Measurements from ENCODE around the gene MED27. TPM values are rescaled to one million over a fixed set of nuclear protein-coding genes. Genes with fewer than 3 reads are reported as not detected.
A peak's percentile ranks its signal among the peaks of the same experiment; 100 is the strongest.

Gene MED27
- total and polyA plus RNA-seq, 2 of the 8 experiments (the other 6 are each of a cell fraction or from before 2014, with no cell fraction given) = 29.9 to 56.5 TPM

DNA sequence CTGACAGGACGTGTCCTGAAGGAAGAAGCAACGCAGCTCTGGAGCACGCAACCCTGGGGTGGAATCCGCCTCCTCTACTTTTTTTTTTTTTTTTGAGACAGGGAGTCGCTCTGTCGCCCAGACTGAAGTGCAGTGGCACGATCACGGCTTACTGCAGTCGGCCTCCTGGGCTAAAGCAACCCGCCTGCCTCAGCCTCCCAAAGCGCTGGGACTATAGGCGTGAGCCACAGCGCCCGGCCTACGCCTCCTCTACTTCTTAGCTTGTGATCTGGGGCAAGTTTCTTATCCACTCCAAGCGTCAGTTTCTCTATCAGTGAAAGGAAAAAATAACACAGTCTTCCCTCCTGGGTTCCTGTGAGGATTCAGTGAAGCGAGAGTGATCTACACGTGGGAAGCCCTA, 243.6 kb downstream of the MED27 start:
- H3K4me2 ChIP-seq (ENCODE audit: insufficient read depth in 1 of 2, low read depth in 2 of 2, low read length in 2 of 2) = no peak overlapping the region
- no peak overlapping the region for H3K9ac ChIP-seq (replicated peaks in 1 of 4; ENCODE audit: extremely low read depth in 1 of 4, low read depth in 3 of 4, low read length in 3 of 4)
- H3K56ac ChIP-seq (replicated peaks; ENCODE audit: insufficient read length, low read depth, low read length) = no peak overlapping the region
- H3K4me3 ChIP-seq (ENCODE audit: extremely low read depth in 1 of 4, insufficient read depth in 2 of 4, low read depth in 3 of 4, low read length in 4 of 4) = no peak overlapping the region
- FAIRE-seq (no peak), DNase-seq (ENCODE audit: low read depth in 1 of 2, low spot score in 2 of 2) (no peak)
- no peaks in the 10 kb centered on the region for H3K79me2 ChIP-seq (ENCODE audit: control insufficient read depth in 1 of 2, insufficient read depth in 2 of 2, low read length in 2 of 2)
- H4K5ac ChIP-seq (ENCODE audit: insufficient read length, low read depth, low read length) = no peak overlapping the region
- H2AK5ac ChIP-seq (ENCODE audit: low read depth, low read length) = no peak overlapping the region
- no peak overlapping the region for H3K4ac ChIP-seq (replicated peaks; ENCODE audit: insufficient read length, low read depth, low read length)
- no peak overlapping the region for H3K14ac ChIP-seq (ENCODE audit: insufficient read length)
- H2BK5ac ChIP-seq (ENCODE audit: low read depth, low read length) = no peak overlapping the region
- no peaks in the 10 kb centered on the region for H3K79me1 ChIP-seq (ENCODE audit: low read depth, low read length)
- peaks cover 0 to 3% (median 0%) of the 10 kb centered on the region in 4 experiments; a peak in 2 of 7 replicates for H3K4me1 ChIP-seq (replicated peaks in 1 of 4; ENCODE audit: control insufficient read depth in 3 of 4, insufficient read depth in 4 of 4, low read length in 3 of 4)
- no peak overlapping the region for H2AFZ ChIP-seq (ENCODE audit: low read length)
- no peaks in the 10 kb centered on the region for H4K20me1 ChIP-seq (replicated peaks in 1 of 2; ENCODE audit: control insufficient read depth in 1 of 2, insufficient read depth in 2 of 2, low read length in 2 of 2)
- H4K91ac ChIP-seq (replicated peaks; ENCODE audit: insufficient read length, low read length) = no peak overlapping the region
- no peaks in the 10 kb centered on the region for H3K36me3 ChIP-seq (ENCODE audit: control insufficient read depth in 2 of 4, insufficient read depth in 4 of 4, low read length in 3 of 4)
- no peaks in the 10 kb centered on the region for H3K27me3 ChIP-seq (replicated peaks in 1 of 4; ENCODE audit: control insufficient read depth in 3 of 4, extremely low read depth in 1 of 4, insufficient read depth in 3 of 4, low read length in 3 of 4)
- H2BK20ac ChIP-seq (ENCODE audit: low read length) = no peak overlapping the region
- no peak overlapping the region for H3K18ac ChIP-seq (ENCODE audit: extremely low read depth, low read length)
- peaks cover 0 to 6% of the 10 kb centered on the region in 2 experiments; a peak in 2 of 4 replicates for H3K9me3 ChIP-seq (ENCODE audit: insufficient read depth in 2 of 2, low read depth in 1 of 2, low read length in 1 of 2)
- 0 out of 2 replicates have a peak overlapping the region, but pooled peaks have one; percentile 29 for H4K8ac ChIP-seq (ENCODE audit: extremely low read depth, insufficient read depth, low read length)
- no peak overlapping the region for H2BK120ac ChIP-seq (replicated peaks; ENCODE audit: low read depth, low read length)
- H3K27ac ChIP-seq (ENCODE audit: low read depth, low read length) = no peak overlapping the region
- POLR2A ChIA-PET (ENCODE audit: partially characterized antibody) = no interaction called here
- WGBS, 2 experiments (ENCODE audit: extremely low coverage in 1 of 2, insufficient coverage in 1 of 2, insufficient read length in 1 of 2, insufficient replicate concordance in 2 of 2, low coverage in 1 of 2, low lambda C conversion rate in 2 of 2, missing lambda C conversion rate in 1 of 2) = 91% methylated on average over 11 of the region's 18 CpGs; no CpG with 5 or more reads in 1 of the 2 experiments
- no peak overlapping the region for H2BK12ac ChIP-seq (ENCODE audit: low read depth, low read length)
- H2BK15ac ChIP-seq (ENCODE audit: low read length) = no peak overlapping the region
- CTCF ChIA-PET (ENCODE audit: partially characterized antibody) = interaction anchor here (0.9 to 1.5 kb wide), 3 partner anchors 13 to 337 kb away, joined by 3 to 5 read pairs (median 3); no protein-coding TSS in a partner anchor
- no peaks in the 10 kb centered on the region for H3K23me2 ChIP-seq (ENCODE audit: low read depth, low read length)
- no peak overlapping the region for H3K23ac ChIP-seq (ENCODE audit: insufficient read length)
- no peak for TF ChIP-seq SP1 (IDR thresholded peaks at IDR 0.05; ENCODE audit: low read depth, low read length)
- TF ChIP-seq GABPA (IDR thresholded peaks at IDR 0.05; ENCODE audit: borderline replicate concordance, insufficient read depth, low read length) = no peak
- TF ChIP-seq, protein P1, sequence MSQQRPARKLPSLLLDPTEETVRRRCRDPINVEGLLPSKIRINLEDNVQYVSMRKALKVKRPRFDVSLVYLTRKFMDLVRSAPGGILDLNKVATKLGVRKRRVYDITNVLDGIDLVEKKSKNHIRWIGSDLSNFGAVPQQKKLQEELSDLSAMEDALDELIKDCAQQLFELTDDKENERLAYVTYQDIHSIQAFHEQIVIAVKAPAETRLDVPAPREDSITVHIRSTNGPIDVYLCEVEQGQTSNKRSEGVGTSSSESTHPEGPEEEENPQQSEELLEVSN (IDR thresholded peaks at IDR 0.05) = no peak
- no peak for TF ChIP-seq NRF1 (IDR thresholded peaks at IDR 0.05; ENCODE audit: low read depth, low read length)
- TF ChIP-seq KDM5A (IDR thresholded peaks at IDR 0.05; ENCODE audit: low read length) = no peak
- TF ChIP-seq CBX5 (IDR thresholded peaks at IDR 0.05; ENCODE audit: low read depth, low read length) = no peak
- no peak for TF ChIP-seq EP300 (IDR thresholded peaks at IDR 0.05; ENCODE audit: borderline replicate concordance in 1 of 2, low read depth in 2 of 2, low read length in 2 of 2)
- no peak for TF ChIP-seq CREB1 (IDR thresholded peaks at IDR 0.05)
- no peak for TF ChIP-seq GTF2F1 (IDR thresholded peaks at IDR 0.05; ENCODE audit: borderline replicate concordance, low read depth, low read length)
- no peak for TF ChIP-seq MAFK (IDR thresholded peaks at IDR 0.05; ENCODE audit: low read depth, low read length)
- TF ChIP-seq POLR2A (IDR thresholded peaks at IDR 0.05; ENCODE audit: control extremely low read depth in 1 of 2, low read depth in 2 of 2, low read length in 2 of 2) = no peak
- no peak for TF ChIP-seq RNF2 (IDR thresholded peaks at IDR 0.05; ENCODE audit: borderline replicate concordance, low read depth, low read length, missing control alignments, poor library complexity, severe bottlenecking)
- TF ChIP-seq, protein P2, sequence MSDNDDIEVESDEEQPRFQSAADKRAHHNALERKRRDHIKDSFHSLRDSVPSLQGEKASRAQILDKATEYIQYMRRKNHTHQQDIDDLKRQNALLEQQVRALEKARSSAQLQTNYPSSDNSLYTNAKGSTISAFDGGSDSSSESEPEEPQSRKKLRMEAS (IDR thresholded peaks at IDR 0.05) = no peak
- no peak for TF ChIP-seq KDM4A (IDR thresholded peaks at IDR 0.05; ENCODE audit: low read depth, low read length, severe bottlenecking)
